Tibial nerve (tissue), 4 donors: ENCODE results near the gene RPP14.

Source experiments
- EP300 ChIP-seq, 2 donors: sonication (generic); formaldehyde crosslinking; IDR thresholded peaks; one replicate each; pipeline ENCODE4 v1.6.1; 2017; ENCODE audit warnings: antibody characterized with exemption in 2 of 2, mild to moderate bottlenecking in 1 of 2
- POLR2A ChIP-seq, 2 donors: fragments of 450-650 bp; IDR thresholded peaks; one replicate each; pipeline ENCODE4 v1.6.1; 2017; ENCODE audit warnings: antibody characterized with exemption in 2 of 2, mild to moderate bottlenecking in 2 of 2, moderate library complexity in 2 of 2
- TF ChIP-seq, protein P1 (sequence below), 5 experiments: fragments of 200-600 bp in 3 of 5; fragments of 450-650 bp in 2 of 5; sonication (generic) in 3 of 5; IDR thresholded peaks; one replicate each; pipeline ENCODE4 v1.5.1; 2016 to 2019; ENCODE audit warnings: antibody characterized with exemption in 5 of 5, mild to moderate bottlenecking in 3 of 5, moderate library complexity in 2 of 5

DNA sequence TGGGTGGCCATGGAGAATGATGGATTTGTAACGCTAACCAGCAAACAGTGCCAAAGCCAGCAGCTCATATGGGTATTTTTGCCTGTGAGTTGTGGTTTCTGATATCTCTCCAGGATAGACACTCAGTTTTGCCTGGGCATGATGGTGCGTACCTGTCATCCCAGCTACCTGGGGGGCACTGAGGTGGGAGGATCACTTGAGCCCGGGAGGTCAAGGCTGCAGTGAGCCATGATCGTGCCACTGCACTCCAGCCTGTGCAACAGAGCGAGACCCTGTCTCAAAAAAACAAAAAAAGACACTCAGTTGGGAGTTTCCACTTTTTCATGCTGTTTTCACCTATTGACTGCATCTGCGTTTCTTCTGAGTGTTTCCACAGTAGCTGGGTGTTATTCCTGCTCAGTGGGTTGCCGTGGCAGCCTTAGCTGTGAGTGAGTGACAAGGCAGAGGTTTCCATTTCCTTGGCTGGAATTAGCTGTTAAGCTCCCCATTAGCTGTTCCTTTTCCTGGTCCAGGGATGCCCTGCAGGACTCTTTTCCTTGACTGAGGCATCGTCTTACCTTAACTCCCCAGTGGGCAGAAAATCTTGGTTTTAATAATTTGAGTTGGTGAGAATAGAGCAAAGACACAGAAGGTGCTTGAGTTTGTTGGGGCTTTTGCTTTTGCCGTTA is 14.2 kb upstream of the RPP14 start:
- TF ChIP-seq POLR2A (IDR thresholded peaks at IDR 0.05) (no peak), EP300 (IDR thresholded peaks at IDR 0.05) (no peak)
- TF ChIP-seq, protein P1, sequence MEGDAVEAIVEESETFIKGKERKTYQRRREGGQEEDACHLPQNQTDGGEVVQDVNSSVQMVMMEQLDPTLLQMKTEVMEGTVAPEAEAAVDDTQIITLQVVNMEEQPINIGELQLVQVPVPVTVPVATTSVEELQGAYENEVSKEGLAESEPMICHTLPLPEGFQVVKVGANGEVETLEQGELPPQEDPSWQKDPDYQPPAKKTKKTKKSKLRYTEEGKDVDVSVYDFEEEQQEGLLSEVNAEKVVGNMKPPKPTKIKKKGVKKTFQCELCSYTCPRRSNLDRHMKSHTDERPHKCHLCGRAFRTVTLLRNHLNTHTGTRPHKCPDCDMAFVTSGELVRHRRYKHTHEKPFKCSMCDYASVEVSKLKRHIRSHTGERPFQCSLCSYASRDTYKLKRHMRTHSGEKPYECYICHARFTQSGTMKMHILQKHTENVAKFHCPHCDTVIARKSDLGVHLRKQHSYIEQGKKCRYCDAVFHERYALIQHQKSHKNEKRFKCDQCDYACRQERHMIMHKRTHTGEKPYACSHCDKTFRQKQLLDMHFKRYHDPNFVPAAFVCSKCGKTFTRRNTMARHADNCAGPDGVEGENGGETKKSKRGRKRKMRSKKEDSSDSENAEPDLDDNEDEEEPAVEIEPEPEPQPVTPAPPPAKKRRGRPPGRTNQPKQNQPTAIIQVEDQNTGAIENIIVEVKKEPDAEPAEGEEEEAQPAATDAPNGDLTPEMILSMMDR (IDR thresholded peaks at IDR 0.05), result no peak
